H1 (cell line): ENCODE results near the gene SPRING1. TPM values are rescaled to one million over a fixed set of nuclear protein-coding genes. Genes with fewer than 3 reads are reported as not detected.

Experiments
- BACH1 ChIP-seq: IDR thresholded peaks from 2 replicates; pipeline ENCODE4 v1.6.1; 2012; ENCODE audit warnings: low read length, improper control_type of control experiment
- BCL11A ChIP-seq, 2 experiments: IDR thresholded peaks; one replicate each; pipeline ENCODE4 v1.6.1; 2011; ENCODE audit warnings: low read depth in 2 of 2, low read length in 2 of 2, mild to moderate bottlenecking in 2 of 2
- CHD1 ChIP-seq: IDR thresholded peaks from 2 replicates; pipeline ENCODE4 v1.6.1; 2012; ENCODE audit warnings: low read depth, low read length, improper control_type of control experiment
- CHD7 ChIP-seq: fragments of 300-600 bp; sonication (generic); IDR thresholded peaks from 2 replicates; pipeline ENCODE4 v1.7.1; 2012; ENCODE audit warnings: low read length, moderate library complexity, mild to moderate bottlenecking, inconsistent platforms; ENCODE audit not compliant: insufficient replicate concordance
- GTF2F1 ChIP-seq: IDR thresholded peaks from 2 replicates; pipeline ENCODE4 v1.6.1; 2012; ENCODE audit warnings: low read depth, low read length, improper control_type of control experiment, borderline replicate concordance
- HDAC6 ChIP-seq: IDR thresholded peaks from one replicate; pipeline ENCODE4 v1.7.1; 2012; ENCODE audit warnings: low read depth, mild to moderate bottlenecking, inconsistent platforms, low read length, moderate library complexity
- SIRT6 ChIP-seq: IDR thresholded peaks from one replicate; pipeline ENCODE4 v1.7.1; 2012; ENCODE audit warnings: low read length, inconsistent platforms
- SP2 ChIP-seq: IDR thresholded peaks from 2 replicates; pipeline ENCODE4 v1.6.1; 2012; ENCODE audit warnings: mild to moderate bottlenecking, low read length, inconsistent platforms
- SP4 ChIP-seq: IDR thresholded peaks from 2 replicates; pipeline ENCODE4 v1.6.1; 2012; ENCODE audit warnings: low read length, inconsistent platforms
- TCF12 ChIP-seq: IDR thresholded peaks from 2 replicates; pipeline ENCODE4 v1.6.1; 2011; ENCODE audit warnings: low read depth, mild to moderate bottlenecking, low read length
- ZNF274 ChIP-seq: IDR thresholded peaks from 2 replicates; pipeline ENCODE4 v1.7.0; 2012; ENCODE audit warnings: low read length, borderline replicate concordance; ENCODE audit errors: extremely low read depth
- polyA plus RNA-seq, 7 experiments: library from polyadenylated mRNA; depleted of rRNA in 3 of 7; stranded (reverse) in 5 of 7; unstranded in 2 of 7; fragments of >200 nt in 5 of 7; fragments of 200-250 nt in 2 of 7; gene quantifications; 1 replicate in 5 of 7; 2 replicates in 1 of 7; 4 replicates in 1 of 7; pipeline versions ENCODE4 v1.2.1 to v1.2.3, GENCODE V29; 2011 to 2013; ENCODE audit warnings: missing spikeins in 2 of 7, mixed read lengths in 2 of 7
- total RNA-seq: library from RNA; stranded (reverse); fragmentation: NEBNext Ultra II Directional; extraction: Animal tissue kit (Norgen Biotek cat#: 25700); gene quantifications from 2 replicates; pipeline ENCODE4 v1.2.1, GENCODE V29; 2021

The SPRING1 gene
- total and polyA plus RNA-seq, 2 of the 8 experiments (the other 6 are each of a cell fraction or from before 2014, with no cell fraction given): 14.3 to 46.5 TPM

- no peak for TF ChIP-seq CHD7
- no peak for TF ChIP-seq BACH1
- no peak for TF ChIP-seq CHD1
- no peak for TF ChIP-seq ZNF274
- no peak for TF ChIP-seq HDAC6
- TF ChIP-seq GTF2F1: no peak
- TF ChIP-seq SP2: no peak
- no peak for TF ChIP-seq TCF12
- no peak for TF ChIP-seq BCL11A (IDR thresholded peaks at IDR 0.05; ENCODE audit: low read depth in 2 of 2, low read length in 2 of 2)
- no peak for TF ChIP-seq SP4
- no peak for TF ChIP-seq SIRT6
- TF ChIP-seq, all 59 proteins: peak for 0
Measured at GRCh38 chr12:116744766-116745165, 6.9 kb upstream of the SPRING1 start (continued).
